Adrenal gland (tissue), 5 donors: Measurements from ENCODE around the gene IFRD2.

Experiments
- POLR2A ChIP-seq, 2 donors: fragments of 450-650 bp; IDR thresholded peaks; one replicate each; pipeline ENCODE4 v1.6.1; 2017; ENCODE audit warnings: antibody characterized with exemption in 2 of 2, mild to moderate bottlenecking in 2 of 2, moderate library complexity in 1 of 2
- TF ChIP-seq, protein P1 (sequence below), 6 experiments: fragments of 450-650 bp in 4 of 6; fragments of 200-600 bp in 2 of 6; sonication (generic) in 1 of 6; IDR thresholded peaks; 1 replicate in 5 of 6; 2 replicates in 1 of 6; pipeline versions ENCODE4 v1.5.1 to v1.8.0; 2016 to 2021; ENCODE audit warnings: antibody characterized with exemption in 6 of 6, mild to moderate bottlenecking in 2 of 6, moderate library complexity in 1 of 6
- donor health status: DM: no; HTN: no; CAD: no.

DNA sequence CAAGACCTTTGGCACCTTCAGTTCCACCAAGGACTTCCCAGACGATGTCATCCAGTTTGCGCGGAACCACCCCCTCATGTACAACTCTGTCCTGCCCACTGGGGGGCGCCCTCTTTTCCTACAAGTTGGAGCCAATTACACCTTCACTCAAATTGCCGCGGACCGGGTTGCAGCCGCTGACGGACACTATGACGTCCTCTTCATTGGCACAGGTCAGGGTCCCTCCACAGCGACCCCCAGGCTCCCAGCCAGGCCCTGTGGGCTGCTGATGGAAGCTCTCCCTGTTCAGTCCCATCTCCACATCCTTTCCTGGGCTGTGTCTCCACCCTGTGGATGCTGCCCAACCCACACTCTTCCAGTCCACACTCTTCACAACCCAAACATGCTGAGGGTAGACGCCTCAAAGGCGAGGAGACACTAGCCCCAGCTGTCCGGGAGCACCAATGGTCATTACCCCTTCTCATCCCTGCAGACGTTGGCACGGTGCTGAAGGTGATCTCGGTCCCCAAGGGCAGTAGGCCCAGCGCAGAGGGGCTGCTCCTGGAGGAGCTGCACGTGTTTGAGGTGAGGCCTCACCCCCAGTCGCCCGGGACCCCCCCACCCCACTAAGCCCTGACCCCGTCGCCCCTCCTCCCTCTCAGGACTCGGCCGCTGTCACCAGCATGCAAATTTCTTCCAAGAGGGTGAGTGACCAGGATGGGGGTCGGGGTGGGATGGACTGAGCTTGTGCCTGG, 17.7 kb downstream of the IFRD2 start:
- TF ChIP-seq, protein P1, sequence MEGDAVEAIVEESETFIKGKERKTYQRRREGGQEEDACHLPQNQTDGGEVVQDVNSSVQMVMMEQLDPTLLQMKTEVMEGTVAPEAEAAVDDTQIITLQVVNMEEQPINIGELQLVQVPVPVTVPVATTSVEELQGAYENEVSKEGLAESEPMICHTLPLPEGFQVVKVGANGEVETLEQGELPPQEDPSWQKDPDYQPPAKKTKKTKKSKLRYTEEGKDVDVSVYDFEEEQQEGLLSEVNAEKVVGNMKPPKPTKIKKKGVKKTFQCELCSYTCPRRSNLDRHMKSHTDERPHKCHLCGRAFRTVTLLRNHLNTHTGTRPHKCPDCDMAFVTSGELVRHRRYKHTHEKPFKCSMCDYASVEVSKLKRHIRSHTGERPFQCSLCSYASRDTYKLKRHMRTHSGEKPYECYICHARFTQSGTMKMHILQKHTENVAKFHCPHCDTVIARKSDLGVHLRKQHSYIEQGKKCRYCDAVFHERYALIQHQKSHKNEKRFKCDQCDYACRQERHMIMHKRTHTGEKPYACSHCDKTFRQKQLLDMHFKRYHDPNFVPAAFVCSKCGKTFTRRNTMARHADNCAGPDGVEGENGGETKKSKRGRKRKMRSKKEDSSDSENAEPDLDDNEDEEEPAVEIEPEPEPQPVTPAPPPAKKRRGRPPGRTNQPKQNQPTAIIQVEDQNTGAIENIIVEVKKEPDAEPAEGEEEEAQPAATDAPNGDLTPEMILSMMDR (IDR thresholded peaks at IDR 0.05): peak; percentile 62 to 81 (median 74)
- no peak for TF ChIP-seq POLR2A (IDR thresholded peaks at IDR 0.05)
